GM13976 (cell line): ENCODE results near the gene HYAL2.

ENCODE experiments used
- DNase-seq: peaks from one replicate; pipeline ENCODE4 v3.0.0; 2012; ENCODE audit warnings: low spot score
- in situ Hi-C: fragments of 300-500 bp; cut with MboI; formaldehyde crosslinking; loops from one replicate; pipeline ENCODE4 v1.12.0; 2022; ENCODE audit warnings: low sequenced_read_pairs, mixed read lengths, inconsistent platforms; ENCODE audit not compliant: unreplicated experiment
- TF ChIP-seq, protein P1 (sequence below): IDR thresholded peaks from 2 replicates; pipeline ENCODE4 v1.5.1; 2012; ENCODE audit warnings: borderline replicate concordance, mild to moderate bottlenecking; ENCODE audit not compliant: insufficient read depth; ENCODE audit errors: extremely low read depth, missing control alignments, control extremely low read depth

The HYAL2 gene

DNA sequence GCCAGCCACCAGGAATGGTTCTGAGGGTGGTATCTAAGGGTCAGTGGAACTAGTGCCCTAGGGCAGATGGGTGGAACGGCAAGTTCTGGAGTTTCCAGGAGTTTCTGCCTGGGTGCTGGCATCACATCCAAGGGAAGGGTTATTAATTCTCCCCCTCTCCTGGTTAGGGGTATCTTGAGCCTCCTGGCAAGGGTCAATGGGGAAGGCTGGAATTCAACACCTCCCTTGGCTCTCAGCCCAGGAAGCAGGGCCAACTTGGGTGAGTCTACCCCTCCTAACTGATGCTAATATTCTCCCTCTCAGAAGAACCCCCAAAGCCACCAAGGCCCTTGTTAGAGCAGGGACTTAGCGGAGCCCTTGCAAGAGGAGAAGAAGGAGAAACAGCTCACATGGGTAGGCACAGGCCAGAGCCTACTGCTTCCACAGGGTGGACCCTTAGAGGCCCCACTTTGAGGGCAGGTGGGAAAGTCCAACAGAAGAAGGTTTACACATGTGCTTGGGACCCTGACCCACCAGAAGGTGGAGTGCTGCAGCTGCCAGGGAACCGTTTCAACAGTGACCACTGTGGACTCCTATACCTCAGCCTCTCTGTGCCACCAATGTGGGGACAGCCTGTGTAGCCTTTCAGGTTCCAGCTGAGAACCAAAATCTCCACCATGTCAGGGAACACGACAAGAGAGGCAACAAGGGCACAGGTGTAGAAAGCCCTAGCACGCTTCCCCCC, 33.4 kb upstream of the HYAL2 start:
- in situ Hi-C loops, result no loop called here
- DNase-seq, result no peak
- TF ChIP-seq, protein P1, sequence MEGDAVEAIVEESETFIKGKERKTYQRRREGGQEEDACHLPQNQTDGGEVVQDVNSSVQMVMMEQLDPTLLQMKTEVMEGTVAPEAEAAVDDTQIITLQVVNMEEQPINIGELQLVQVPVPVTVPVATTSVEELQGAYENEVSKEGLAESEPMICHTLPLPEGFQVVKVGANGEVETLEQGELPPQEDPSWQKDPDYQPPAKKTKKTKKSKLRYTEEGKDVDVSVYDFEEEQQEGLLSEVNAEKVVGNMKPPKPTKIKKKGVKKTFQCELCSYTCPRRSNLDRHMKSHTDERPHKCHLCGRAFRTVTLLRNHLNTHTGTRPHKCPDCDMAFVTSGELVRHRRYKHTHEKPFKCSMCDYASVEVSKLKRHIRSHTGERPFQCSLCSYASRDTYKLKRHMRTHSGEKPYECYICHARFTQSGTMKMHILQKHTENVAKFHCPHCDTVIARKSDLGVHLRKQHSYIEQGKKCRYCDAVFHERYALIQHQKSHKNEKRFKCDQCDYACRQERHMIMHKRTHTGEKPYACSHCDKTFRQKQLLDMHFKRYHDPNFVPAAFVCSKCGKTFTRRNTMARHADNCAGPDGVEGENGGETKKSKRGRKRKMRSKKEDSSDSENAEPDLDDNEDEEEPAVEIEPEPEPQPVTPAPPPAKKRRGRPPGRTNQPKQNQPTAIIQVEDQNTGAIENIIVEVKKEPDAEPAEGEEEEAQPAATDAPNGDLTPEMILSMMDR, result no peak

DNA sequence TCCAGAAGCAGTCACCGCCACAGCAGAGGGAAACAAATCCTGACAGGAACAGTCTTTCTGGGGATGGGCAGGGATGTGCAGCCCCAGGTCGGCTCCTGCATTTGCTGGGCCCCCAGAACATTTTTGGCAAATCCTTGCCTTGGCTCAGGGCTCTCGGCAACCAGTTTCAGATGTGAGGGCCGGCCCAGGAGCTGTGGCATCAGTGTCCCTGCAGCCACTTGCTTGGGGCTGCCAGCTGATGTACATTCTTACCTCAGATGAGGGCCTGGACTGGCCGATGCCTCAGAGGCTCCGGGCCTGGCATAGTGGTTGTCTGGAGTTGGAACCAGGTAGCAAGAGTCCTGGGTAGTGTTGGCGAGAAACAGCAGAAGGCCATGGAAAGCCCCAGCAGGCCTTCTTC, 32.3 kb upstream of the HYAL2 start:
- DNase-seq, result no peak
- in situ Hi-C loops, result no loop called here

DNA sequence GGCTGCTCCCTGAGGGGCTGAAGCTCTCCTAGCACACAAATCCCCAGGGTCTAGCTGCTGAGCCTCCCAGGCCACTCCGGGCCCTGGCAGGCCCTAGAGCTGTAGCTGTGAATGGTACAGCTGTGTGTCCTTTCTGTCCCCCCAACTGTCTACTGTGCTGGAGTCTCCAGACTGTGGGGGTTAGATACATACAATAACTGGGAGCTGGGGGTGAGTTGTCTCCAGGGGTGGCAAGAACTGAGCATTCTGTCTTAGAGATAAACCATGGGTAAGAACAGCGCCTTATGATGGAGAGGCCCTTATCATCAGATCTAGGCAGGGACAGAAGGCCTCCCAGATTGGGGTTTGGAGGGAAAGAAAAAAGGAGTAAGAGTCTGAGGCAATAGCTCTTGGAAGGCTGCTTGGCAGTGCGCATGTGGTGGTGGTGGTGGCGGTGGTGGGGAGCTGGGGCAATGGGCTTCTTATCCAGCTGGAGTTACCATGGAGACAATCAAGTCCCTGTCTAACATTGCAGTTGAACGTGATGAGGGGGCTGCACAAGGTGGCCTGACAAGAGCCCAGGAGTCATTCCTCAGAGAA, 31.7 kb upstream of the HYAL2 start:
- TF ChIP-seq, protein P1, result no peak
- no peak for DNase-seq
- in situ Hi-C loops, result no loop called here

More for the DNA sequence above, 32.3 kb upstream of the HYAL2 start:
- TF ChIP-seq, protein P1, result no peak

- DNase-seq, result no peak
These were observed 30.9 kb upstream of the HYAL2 start for GRCh38 chr3:50353245-50354004.

GRCh38 chr3:50352781-50353180, 30.2 kb upstream of the HYAL2 start:
- DNase-seq, result no peak
- TF ChIP-seq, protein P1, result peak; percentile 12
- in situ Hi-C loops, result no loop called here

More at GRCh38 chr3:50353245-50354004, 30.9 kb upstream of the HYAL2 start:
- in situ Hi-C loops, result no loop called here
- TF ChIP-seq, protein P1, result no peak

DNA sequence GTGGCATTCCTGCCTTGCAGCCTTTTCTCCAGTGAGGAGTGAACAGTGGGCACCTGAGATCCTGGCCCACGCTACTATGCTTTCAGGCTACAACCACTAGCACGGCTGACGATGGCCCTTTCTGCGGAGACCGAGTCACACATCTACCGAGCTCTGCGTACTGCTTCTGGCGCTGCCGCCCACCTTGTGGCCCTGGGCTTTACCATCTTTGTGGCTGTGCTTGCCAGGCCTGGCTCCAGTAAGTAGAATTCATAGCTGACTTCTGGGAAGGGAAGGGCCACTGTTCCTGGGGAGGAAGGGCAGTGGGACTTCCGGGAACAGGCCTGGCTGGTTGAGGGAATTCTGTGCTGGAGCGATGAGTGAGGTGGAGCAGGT, 28.8 kb upstream of the HYAL2 start:
- TF ChIP-seq, protein P1, result no peak
- no peak for DNase-seq
- in situ Hi-C loops, result no loop called here
